ENCODE measurements around the gene PAFAH2. TPM values are rescaled to one million over a fixed set of nuclear protein-coding genes. Genes with fewer than 3 reads are reported as not detected.
"Not testable (repeated sequence)": the region's sequence is repeated elsewhere in the genome, so short reads cannot be mapped to it uniquely, and the experiment has no call there.

PAFAH2 gene
- total and polyA plus RNA-seq, 2 of the 8 experiments (the other 6 are each of a cell fraction or from before 2014, with no cell fraction given) = 7.7 to 9.3 TPM

DNA sequence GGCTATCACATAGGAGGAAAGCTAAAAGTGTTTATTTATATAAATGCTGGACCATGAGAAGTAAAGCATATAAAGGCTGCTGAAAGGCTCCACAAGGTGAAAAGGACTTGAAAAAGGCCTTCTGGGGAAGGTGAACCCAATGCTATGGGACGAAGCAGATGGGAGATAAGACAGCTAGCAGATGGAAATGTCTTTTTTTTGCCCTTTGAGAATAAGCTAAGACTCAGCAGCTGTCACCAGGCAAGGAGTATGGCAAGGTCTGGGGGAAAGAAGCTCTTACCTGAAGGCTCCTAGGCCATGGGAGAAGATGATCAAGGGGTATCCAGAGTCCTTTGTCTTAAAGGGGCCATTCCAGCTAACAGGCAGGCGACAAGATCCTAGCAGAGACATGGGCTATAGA is 9.9 kb downstream of the PAFAH2 start (continued):
- no peak for TF ChIP-seq EP300 (IDR thresholded peaks at IDR 0.05; ENCODE audit: borderline replicate concordance in 1 of 2, low read depth in 2 of 2, low read length in 2 of 2)
- no peak for TF ChIP-seq CEBPB (IDR thresholded peaks at IDR 0.05; ENCODE audit: low read depth, low read length)
- TF ChIP-seq RNF2 (IDR thresholded peaks at IDR 0.05; ENCODE audit: borderline replicate concordance, low read depth, low read length, missing control alignments, poor library complexity, severe bottlenecking) = no peak
- no peak for TF ChIP-seq MAFK (IDR thresholded peaks at IDR 0.05; ENCODE audit: low read depth, low read length)
- TF ChIP-seq POLR2A (IDR thresholded peaks at IDR 0.05; ENCODE audit: control extremely low read depth in 1 of 2, low read depth in 2 of 2, low read length in 2 of 2) = no peak
- TF ChIP-seq TAF7 (optimal IDR thresholded peaks at IDR 0.05; ENCODE audit: borderline replicate concordance, low read depth, low read length) = no peak
- TF ChIP-seq BRCA1 (IDR thresholded peaks at IDR 0.05; ENCODE audit: low read depth, low read length) = no peak
- no peak for TF ChIP-seq TAF1 (IDR thresholded peaks at IDR 0.05; ENCODE audit: low read depth, low read length)

DNA sequence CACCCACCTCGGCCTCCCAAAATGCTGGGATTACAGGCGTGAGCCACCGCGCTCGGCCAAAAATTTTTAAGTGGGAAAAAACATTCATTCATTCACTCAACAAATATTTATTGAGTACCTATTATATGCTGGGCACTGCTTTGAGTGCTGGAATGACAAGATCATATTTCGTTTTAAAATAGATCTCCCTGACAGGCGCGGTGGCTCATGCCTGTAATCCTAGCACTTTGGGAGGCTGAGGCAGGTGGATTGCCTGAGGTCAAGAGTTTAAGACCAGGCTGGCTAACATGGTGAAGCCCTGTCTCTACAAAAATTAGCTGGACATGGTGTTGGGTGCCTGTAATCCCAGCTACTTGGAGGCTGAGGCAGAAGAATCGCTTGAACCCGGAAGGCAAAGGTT is 11.1 kb downstream of the PAFAH2 start:
- not testable (repeated sequence) for H2BK20ac ChIP-seq (ENCODE audit: low read length); H3K14ac ChIP-seq (ENCODE audit: insufficient read length); H3K18ac ChIP-seq (ENCODE audit: extremely low read depth, low read length); H2AFZ ChIP-seq (ENCODE audit: low read length); H2BK5ac ChIP-seq (ENCODE audit: low read depth, low read length); H2AK5ac ChIP-seq (ENCODE audit: low read depth, low read length); H4K91ac ChIP-seq (replicated peaks; ENCODE audit: insufficient read length, low read length); H4K20me1 ChIP-seq (replicated peaks in 1 of 2; ENCODE audit: control insufficient read depth in 1 of 2, insufficient read depth in 2 of 2, low read length in 2 of 2); H2BK12ac ChIP-seq (ENCODE audit: low read depth, low read length); H3K9me3 ChIP-seq (ENCODE audit: insufficient read depth in 2 of 2, low read depth in 1 of 2, low read length in 1 of 2); H3K27ac ChIP-seq (ENCODE audit: low read depth, low read length); H2BK15ac ChIP-seq (ENCODE audit: low read length); FAIRE-seq; H3K79me2 ChIP-seq (ENCODE audit: control insufficient read depth in 1 of 2, insufficient read depth in 2 of 2, low read length in 2 of 2); H3K23me2 ChIP-seq (ENCODE audit: low read depth, low read length); H3K4me3 ChIP-seq (ENCODE audit: extremely low read depth in 1 of 4, insufficient read depth in 2 of 4, low read depth in 3 of 4, low read length in 4 of 4); H3K4ac ChIP-seq (replicated peaks; ENCODE audit: insufficient read length, low read depth, low read length); H4K8ac ChIP-seq (ENCODE audit: extremely low read depth, insufficient read depth, low read length); H3K79me1 ChIP-seq (ENCODE audit: low read depth, low read length); H3K9ac ChIP-seq (replicated peaks in 1 of 4; ENCODE audit: extremely low read depth in 1 of 4, low read depth in 3 of 4, low read length in 3 of 4); DNase-seq (ENCODE audit: low read depth in 1 of 2, low spot score in 2 of 2); H3K23ac ChIP-seq (ENCODE audit: insufficient read length); H4K5ac ChIP-seq (ENCODE audit: insufficient read length, low read depth, low read length); H3K27me3 ChIP-seq (replicated peaks in 1 of 4; ENCODE audit: control insufficient read depth in 3 of 4, extremely low read depth in 1 of 4, insufficient read depth in 3 of 4, low read length in 3 of 4); H3K4me1 ChIP-seq (replicated peaks in 1 of 4; ENCODE audit: control insufficient read depth in 3 of 4, insufficient read depth in 4 of 4, low read length in 3 of 4); H3K4me2 ChIP-seq (ENCODE audit: insufficient read depth in 1 of 2, low read depth in 2 of 2, low read length in 2 of 2); H3K56ac ChIP-seq (replicated peaks; ENCODE audit: insufficient read length, low read depth, low read length); H2BK120ac ChIP-seq (replicated peaks; ENCODE audit: low read depth, low read length)
- ChIA-PET POLR2A (ENCODE audit: partially characterized antibody) (interaction anchor here (2.1 kb wide), 1 partner anchor 11 kb away, joined by 7 read pairs; the partner anchor contains the start of gene PAFAH2), CTCF (ENCODE audit: partially characterized antibody) (interaction anchor here (0.7 to 20.0 kb wide), 5 partner anchors 10 to 142 kb away, joined by 3 to 330 read pairs (median 5); partner anchors contain the start of genes PAFAH2 and STMN1)
- peaks cover 2 to 34% (median 23%) of the 10 kb centered on the region in 4 experiments; a peak in 5 of 8 replicates for H3K36me3 ChIP-seq (ENCODE audit: control insufficient read depth in 2 of 4, insufficient read depth in 4 of 4, low read length in 3 of 4)
- WGBS, 2 experiments (ENCODE audit: extremely low coverage in 1 of 2, insufficient coverage in 1 of 2, insufficient read length in 1 of 2, insufficient replicate concordance in 2 of 2, low coverage in 1 of 2, low lambda C conversion rate in 2 of 2, missing lambda C conversion rate in 1 of 2) = 90% methylated on average over 10 of the region's 10 CpGs; no CpG with 5 or more reads in 1 of the 2 experiments

All from H1 (cell line).